ENCODE results near the gene SON. TPM values are rescaled to one million over a fixed set of nuclear protein-coding genes. Genes with fewer than 3 reads are reported as not detected.

The SON gene
- total RNA-seq, 2 experiments from 2014 or later, result 243 to 352 TPM

GRCh38 chr21:33557447-33557846, 14.6 kb downstream of the SON start:
- Histone ChIP-seq H3K4me2 (ENCODE audit: low read length) (no peak overlapping the region), H3K9me2 (ENCODE audit: insufficient read depth, low read length) (no peaks in the 10 kb centered on the region), H2AFZ (ENCODE audit: low read length) (no peak overlapping the region), H3K36me3 (ENCODE audit: insufficient read depth, low read length) (peaks cover 99% of the 10 kb centered on the region), H3K4me1 (ENCODE audit: insufficient read depth, low read length, poor library complexity, severe bottlenecking) (no peaks in the 10 kb centered on the region), H3K9me3 (ENCODE audit: low read length) (no peaks in the 10 kb centered on the region), H3K79me2 (ENCODE audit: insufficient read depth, low read depth, low read length) (peaks cover 99% of the 10 kb centered on the region), H3K4me3 (ENCODE audit: low read depth, low read length, poor library complexity, severe bottlenecking) (no peak overlapping the region), H3K27ac (ENCODE audit: low read depth, low read length, poor library complexity, severe bottlenecking) (no peak overlapping the region), H4K20me1 (ENCODE audit: insufficient read depth, low read length) (peaks cover 38% of the 10 kb centered on the region)
- ChIA-PET POLR2A (interaction anchor here (0.6 to 3.5 kb wide), 10 partner anchors 9 to 295 kb away, joined by 3 to 14 read pairs (median 4); partner anchors contain the start of gene DNAJC28), CTCF (ENCODE audit: unreplicated experiment) (no interaction called here)
- TF ChIP-seq CTCF (conservative IDR thresholded peaks at IDR 0.05; ENCODE audit: low read length) (no peak), EZH2phosphoT487 (IDR thresholded peaks at IDR 0.05; ENCODE audit: borderline replicate concordance, low read depth, low read length) (no peak)
- intact Hi-C loops (cut with micrococcal nuclease; ENCODE audit: unreplicated experiment), result no loop called here
- no TSS peak for BruUV-seq (replicated peaks)
- no peak for DNase-seq (ENCODE audit: low spot score)

GRCh38 chr21:33558777-33559421, 16.1 kb downstream of the SON start:
- ChIA-PET CTCF (ENCODE audit: unreplicated experiment) (no interaction called here), POLR2A (interaction anchor here (1.0 to 3.5 kb wide), 5 partner anchors 9 to 59 kb away, joined by 3 to 14 read pairs (median 4); no protein-coding TSS in a partner anchor)
- H4K20me1 ChIP-seq (ENCODE audit: insufficient read depth, low read length), result peaks cover 42% of the 10 kb centered on the region

More at GRCh38 chr21:33558777-33559421, 16.1 kb downstream of the SON start:
- no TSS peak for BruUV-seq (replicated peaks)
- TF ChIP-seq CTCF (conservative IDR thresholded peaks at IDR 0.05; ENCODE audit: low read length) (no peak), EZH2phosphoT487 (IDR thresholded peaks at IDR 0.05; ENCODE audit: borderline replicate concordance, low read depth, low read length) (no peak)
- intact Hi-C loops (cut with micrococcal nuclease; ENCODE audit: unreplicated experiment), result loop anchor here (2.0 kb wide), 1 partner anchor 28 kb away; no protein-coding TSS in a partner anchor
- no peak overlapping the region for H3K4me3 ChIP-seq (ENCODE audit: low read depth, low read length, poor library complexity, severe bottlenecking)
- no peaks in the 10 kb centered on the region for H3K4me1 ChIP-seq (ENCODE audit: insufficient read depth, low read length, poor library complexity, severe bottlenecking)
- no peak overlapping the region for H3K27ac ChIP-seq (ENCODE audit: low read depth, low read length, poor library complexity, severe bottlenecking)
- no peak for DNase-seq (ENCODE audit: low spot score)
- no peaks in the 10 kb centered on the region for H3K9me2 ChIP-seq (ENCODE audit: insufficient read depth, low read length)
- H3K4me2 ChIP-seq (ENCODE audit: low read length), result no peak overlapping the region
- H3K79me2 ChIP-seq (ENCODE audit: insufficient read depth, low read depth, low read length), result peaks cover 99% of the 10 kb centered on the region
- H2AFZ ChIP-seq (ENCODE audit: low read length), result no peak overlapping the region
- peaks cover 99% of the 10 kb centered on the region for H3K36me3 ChIP-seq (ENCODE audit: insufficient read depth, low read length)
- no peaks in the 10 kb centered on the region for H3K9me3 ChIP-seq (ENCODE audit: low read length)
